HepG2 (cell line): ENCODE measurements around the gene SLC8A2. TPM values are rescaled to one million over a fixed set of nuclear protein-coding genes. Genes with fewer than 3 reads are reported as not detected.
A peak's percentile ranks its signal among the peaks of the same experiment; 100 is the strongest.

Source experiments
- DRAP1 ChIP-seq: IDR thresholded peaks from 2 replicates; pipeline ENCODE4 v1.6.1; 2016; ENCODE audit warnings: missing genetic modification reagents, missing compliant biosample characterization
- FOSL2 ChIP-seq: sonication (generic); formaldehyde crosslinking; IDR thresholded peaks from 2 replicates; pipeline ENCODE4 v1.4.0; 2020; ENCODE audit warnings: missing genetic modification reagents
- GTF3A ChIP-seq: sonication (generic); formaldehyde crosslinking; conservative IDR thresholded peaks from 2 replicates; pipeline ENCODE4 v1.4.0; 2020; ENCODE audit warnings: mild to moderate bottlenecking, missing genetic modification reagents
- HNF1A ChIP-seq, 2 experiments: sonication (generic) in 1 of 2; formaldehyde crosslinking in 1 of 2; IDR thresholded peaks; 2 replicates each; pipeline versions ENCODE4 v1.4.0 to v1.6.1; 2016 to 2020; ENCODE audit warnings: borderline replicate concordance in 1 of 2, low read depth in 1 of 2, mild to moderate bottlenecking in 1 of 2, missing genetic modification reagents in 1 of 2
- MAX ChIP-seq: IDR thresholded peaks from 2 replicates; pipeline ENCODE4 v1.6.1; 2012; ENCODE audit warnings: inconsistent platforms
- MIER2 ChIP-seq: IDR thresholded peaks from 2 replicates; pipeline ENCODE4 v1.6.1; 2016; ENCODE audit warnings: missing biosample characterization, missing genetic modification reagents
- NFE2L2 ChIP-seq: fragments of 150-350 bp; IDR thresholded peaks from 2 replicates; pipeline ENCODE4 v1.6.1; 2014; ENCODE audit warnings: low read length
- PHF5A ChIP-seq: IDR thresholded peaks from one replicate; pipeline ENCODE4 v1.6.1; 2018; ENCODE audit warnings: low read depth, missing genetic modification reagents; ENCODE audit not compliant: unreplicated experiment
- PRPF4 ChIP-seq: fragments of 200-400 bp; formaldehyde crosslinking; IDR thresholded peaks from 2 replicates; pipeline ENCODE4 v1.6.1; 2016; ENCODE audit warnings: low read length, low read depth; ENCODE audit not compliant: poor library complexity, severe bottlenecking
- RAD21 ChIP-seq: fragments of 450-650 bp; formaldehyde crosslinking; IDR thresholded peaks from 2 replicates; pipeline ENCODE4 v1.5.0; 2020; ENCODE audit warnings: mild to moderate bottlenecking
- RNF219 ChIP-seq: sonication (generic); formaldehyde crosslinking; IDR thresholded peaks from 2 replicates; pipeline ENCODE4 v1.5.0; 2020; ENCODE audit warnings: mild to moderate bottlenecking, missing genetic modification reagents
- TBX2 ChIP-seq: sonication (generic); formaldehyde crosslinking; IDR thresholded peaks from 2 replicates; pipeline ENCODE4 v1.5.0; 2020; ENCODE audit warnings: missing genetic modification reagents, mild to moderate bottlenecking, borderline replicate concordance
- TFE3 ChIP-seq: IDR thresholded peaks from 2 replicates; pipeline ENCODE4 v1.6.1; 2016
- XRCC5 ChIP-seq: fragments of 200-400 bp; formaldehyde crosslinking; optimal IDR thresholded peaks from 2 replicates; pipeline ENCODE3; 2017; ENCODE audit warnings: mild to moderate bottlenecking, low read length
- ZBTB10 ChIP-seq: sonication (generic); formaldehyde crosslinking; IDR thresholded peaks from 2 replicates; pipeline ENCODE4 v1.4.0; 2020; ENCODE audit warnings: missing genetic modification reagents, borderline replicate concordance
- ZNF275 ChIP-seq: sonication (generic); formaldehyde crosslinking; IDR thresholded peaks from 2 replicates; pipeline ENCODE4 v1.8.0; 2022; ENCODE audit warnings: missing genetic modification reagents, mild to moderate bottlenecking, inconsistent platforms, borderline replicate concordance
- ZNF33A ChIP-seq: sonication (generic); formaldehyde crosslinking; IDR thresholded peaks from 2 replicates; pipeline ENCODE4 v1.5.1; 2020; ENCODE audit warnings: missing genetic modification reagents, mild to moderate bottlenecking, moderate library complexity, borderline replicate concordance
- polyA plus RNA-seq, 8 experiments: library from polyadenylated mRNA; depleted of rRNA in 3 of 8; stranded (reverse) in 7 of 8; unstranded in 1 of 8; fragments of >200 nt; fragmentation: Illumina TruSeq in 4 of 8; extraction: Trizol in 4 of 8; gene quantifications; 2 replicates each; pipeline versions ENCODE4 v1.2.1 to v1.2.3, GENCODE V29; 2011 to 2016; ENCODE audit warnings: low read depth in 4 of 8, missing spikeins in 1 of 8, mixed read lengths in 1 of 8; ENCODE audit not compliant: insufficient read depth in 1 of 8
- total RNA-seq, 5 experiments: library from RNA; depleted of rRNA; stranded (reverse); fragments of >200 nt; fragmentation: Illumina TruSeq; extraction: Trizol; gene quantifications; 2 replicates each; pipeline ENCODE4 v1.2.3, GENCODE V29; 2016; ENCODE audit warnings: low read depth in 1 of 5

SLC8A2 gene
- total and polyA plus RNA-seq, 2 of the 13 experiments (the other 11 are each of a cell fraction or from before 2014, with no cell fraction given), result 0.02 TPM; not detected in 1

GRCh38 chr19:47414469-47414868, 57.2 kb downstream of the SLC8A2 start (continued):
- no peak for TF ChIP-seq ZBTB10
- TF ChIP-seq PRPF4, result no peak
- TF ChIP-seq XRCC5, result peak; percentile 15
- TF ChIP-seq PHF5A (CRISPR knock-in tag), result no peak
- no peak for TF ChIP-seq RNF219 (CRISPR knock-in tag)
- TF ChIP-seq MIER2, result 0 out of 2 replicates have a peak, but pooled peaks have one; percentile 50
- TF ChIP-seq TFE3 (CRISPR knock-in tag), result no peak
- TF ChIP-seq NFE2L2, result no peak
- no peak for TF ChIP-seq ZNF275
- TF ChIP-seq DRAP1 (CRISPR knock-in tag), result no peak
- no peak for TF ChIP-seq FOSL2 (CRISPR knock-in tag)
- no peak for TF ChIP-seq ZNF33A (CRISPR knock-in tag)
- no peak for TF ChIP-seq HNF1A (IDR thresholded peaks at IDR 0.05; ENCODE audit: low read depth)
- TF ChIP-seq HNF1A (CRISPR knock-in tag; IDR thresholded peaks at IDR 0.05; ENCODE audit: borderline replicate concordance), result no peak
- peak; percentile 19; the same call in 1 of the 2 replicates for TF ChIP-seq MAX
- no peak for TF ChIP-seq TBX2 (CRISPR knock-in tag)
- TF ChIP-seq RAD21, result peak; percentile 72
- no peak for TF ChIP-seq GTF3A (CRISPR knock-in tag)
